GM12875 (cell line): ENCODE data around the gene FOXD1.

Experiments
- H3K4me3 ChIP-seq: one replicate; pipeline ENCODE4 v1.5.1; 2011; ENCODE audit warnings: low read depth, low read length, control low read depth
- CTCF ChIP-seq: IDR thresholded peaks from 2 replicates; pipeline ENCODE4 v1.5.1; 2011; ENCODE audit warnings: low read depth, mild to moderate bottlenecking, control low read depth, inconsistent platforms, low read length, moderate library complexity, borderline replicate concordance; ENCODE audit not compliant: insufficient read depth

FOXD1 gene

GRCh38 chr5:73419465-73420390 lies 28.8 kb downstream of the FOXD1 start:
- TF ChIP-seq CTCF = no peak
- H3K4me3 ChIP-seq = no peak overlapping the region

GRCh38 chr5:73419117-73419464 lies 29.5 kb downstream of the FOXD1 start:
- H3K4me3 ChIP-seq = no peak overlapping the region
- TF ChIP-seq CTCF = no peak

- TF ChIP-seq CTCF = no peak
- no peak overlapping the region for H3K4me3 ChIP-seq
Observed at GRCh38 chr5:73418244-73418691, 30.3 kb downstream of the FOXD1 start.

GRCh38 chr5:73417303-73418034 lies 31.1 kb downstream of the FOXD1 start:
- no peak for TF ChIP-seq CTCF

GRCh38 chr5:73415617-73416016 lies 33.0 kb downstream of the FOXD1 start:
- no peak for TF ChIP-seq CTCF
- H3K4me3 ChIP-seq = no peak overlapping the region

More at GRCh38 chr5:73417303-73418034, 31.1 kb downstream of the FOXD1 start:
- no peak overlapping the region for H3K4me3 ChIP-seq

GRCh38 chr5:73415171-73415570 lies 33.4 kb downstream of the FOXD1 start:
- TF ChIP-seq CTCF = no peak
- no peak overlapping the region for H3K4me3 ChIP-seq

GRCh38 chr5:73412597-73412988 lies 36.0 kb downstream of the FOXD1 start:
- no peak overlapping the region for H3K4me3 ChIP-seq
- TF ChIP-seq CTCF = no peak
